DOHH2 (cell line): ENCODE measurements around the gene EBF3.

ENCODE experiments used
- H3F3A ChIP-seq: fragments of 200-600 bp; sonication (generic), shearing (Covaris generic); 2 replicates; pipeline ENCODE4 v1.6.0; 2016; ENCODE audit warnings: antibody characterized with exemption, mild to moderate bottlenecking; ENCODE audit not compliant: control insufficient read depth, insufficient read depth
- H3K27ac ChIP-seq: fragments of 200-600 bp; sonication (generic); 2 replicates; pipeline ENCODE4 v1.5.1; 2014; ENCODE audit warnings: low read depth, mild to moderate bottlenecking, low read length, moderate library complexity
- H3K27me3 ChIP-seq: fragments of 200-600 bp; sonication (generic); 2 replicates; pipeline ENCODE4 v1.6.1; 2014; ENCODE audit warnings: mild to moderate bottlenecking, low read length, mixed read lengths; ENCODE audit not compliant: control insufficient read depth
- H3K36me3 ChIP-seq: fragments of 200-600 bp; sonication (generic); 2 replicates; pipeline ENCODE4 v1.6.1; 2014; ENCODE audit warnings: mild to moderate bottlenecking, low read length, moderate library complexity, mixed read lengths; ENCODE audit not compliant: control insufficient read depth
- H3K4me1 ChIP-seq: fragments of 200-600 bp; sonication (generic); 2 replicates; pipeline ENCODE4 v1.6.1; 2014; ENCODE audit warnings: mild to moderate bottlenecking, low read length, mixed read lengths; ENCODE audit not compliant: control insufficient read depth
- H3K4me2 ChIP-seq: fragments of 200-600 bp; sonication (generic); 2 replicates; pipeline ENCODE4 v1.6.0; 2014; ENCODE audit warnings: mild to moderate bottlenecking, low read length, moderate library complexity
- H3K4me3 ChIP-seq: fragments of 200-600 bp; sonication (generic); 2 replicates; pipeline ENCODE4 v1.5.1; 2014; ENCODE audit warnings: mild to moderate bottlenecking, low read length, mixed read lengths
- H3K79me2 ChIP-seq: fragments of 200-600 bp; sonication (generic); 2 replicates; pipeline ENCODE4 v1.6.1; 2014; ENCODE audit warnings: mild to moderate bottlenecking, low read length, mixed read lengths; ENCODE audit not compliant: control insufficient read depth
- H3K9me2 ChIP-seq: fragments of 200-600 bp; sonication (generic); replicated peaks from 2 replicates; pipeline ENCODE4 v1.6.1; 2014; ENCODE audit warnings: mild to moderate bottlenecking, low read length, mixed read lengths; ENCODE audit not compliant: control insufficient read depth
- H3K9me3 ChIP-seq: fragments of 200-600 bp; sonication (generic); 2 replicates; pipeline ENCODE4 v1.6.1; 2014; ENCODE audit warnings: antibody characterized with exemption, low read length, mixed read lengths; ENCODE audit not compliant: control insufficient read depth, insufficient read depth
- H4K20me1 ChIP-seq: fragments of 200-600 bp; sonication (generic); 2 replicates; pipeline ENCODE4 v1.6.0; 2014; ENCODE audit warnings: low read depth, mild to moderate bottlenecking, antibody characterized with exemption, low read length, moderate library complexity; ENCODE audit not compliant: control insufficient read depth, insufficient read depth
- CTCF ChIP-seq: fragments of 200-600 bp; sonication (generic); IDR thresholded peaks from one replicate; pipeline ENCODE4 v1.5.1; 2014; ENCODE audit warnings: antibody characterized with exemption, mild to moderate bottlenecking, low read depth, low read length; ENCODE audit not compliant: poor library complexity, severe bottlenecking
- EZH2phosphoT487 ChIP-seq: fragments of 200-600 bp; sonication (generic); IDR thresholded peaks from 2 replicates; pipeline ENCODE4 v1.6.1; 2017; ENCODE audit warnings: borderline replicate concordance, mild to moderate bottlenecking, antibody characterized with exemption, low read length, moderate library complexity, mixed read lengths

EBF3 gene

GRCh38 chr10:129898706-129899268 lies 65.3 kb downstream of the EBF3 start:
- no peaks in the 10 kb centered on the region for H3F3A ChIP-seq

GRCh38 chr10:129897871-129898626 lies 66.0 kb downstream of the EBF3 start:
- H4K20me1 ChIP-seq: no peaks in the 10 kb centered on the region
- no peaks in the 10 kb centered on the region for H3K79me2 ChIP-seq
- H3K4me1 ChIP-seq: no peaks in the 10 kb centered on the region
- no peaks in the 10 kb centered on the region for H3K9me2 ChIP-seq
- H3K4me2 ChIP-seq: no peak overlapping the region
- peaks cover 3% of the 10 kb centered on the region; the same call in 1 of the 2 replicates for H3K27me3 ChIP-seq
- H3K27ac ChIP-seq: no peak overlapping the region
- H3K36me3 ChIP-seq: no peaks in the 10 kb centered on the region
- no peak overlapping the region for H3K4me3 ChIP-seq
- TF ChIP-seq CTCF (no peak), EZH2phosphoT487 (no peak)
- no peaks in the 10 kb centered on the region for H3K9me3 ChIP-seq
- no peaks in the 10 kb centered on the region for H3F3A ChIP-seq

More at GRCh38 chr10:129898706-129899268, 65.3 kb downstream of the EBF3 start:
- no peak overlapping the region for H3K4me3 ChIP-seq
- H3K4me1 ChIP-seq: no peaks in the 10 kb centered on the region
- no peaks in the 10 kb centered on the region for H4K20me1 ChIP-seq
- no peaks in the 10 kb centered on the region for H3K79me2 ChIP-seq
- H3K27me3 ChIP-seq: peaks cover 3% of the 10 kb centered on the region; the same call in 1 of the 2 replicates
- H3K27ac ChIP-seq: no peak overlapping the region
- H3K36me3 ChIP-seq: no peaks in the 10 kb centered on the region
- H3K9me2 ChIP-seq: no peaks in the 10 kb centered on the region
- H3K9me3 ChIP-seq: no peaks in the 10 kb centered on the region
- TF ChIP-seq EZH2phosphoT487 (no peak), CTCF (no peak)
- no peak overlapping the region for H3K4me2 ChIP-seq

- Histone ChIP-seq H3K9me3 (no peaks in the 10 kb centered on the region), H3K9me2 (no peaks in the 10 kb centered on the region), H3K27me3 (peaks cover 3% of the 10 kb centered on the region; the same call in 1 of the 2 replicates), H3K36me3 (no peaks in the 10 kb centered on the region), H3K4me2 (no peak overlapping the region), H3F3A (no peaks in the 10 kb centered on the region), H3K4me3 (no peak overlapping the region), H3K4me1 (no peaks in the 10 kb centered on the region), H4K20me1 (no peaks in the 10 kb centered on the region), H3K79me2 (no peaks in the 10 kb centered on the region), H3K27ac (no peak overlapping the region)
- TF ChIP-seq CTCF: no peak
- TF ChIP-seq EZH2phosphoT487: no peak
Observed at GRCh38 chr10:129896860-129897200, 67.2 kb downstream of the EBF3 start.
